Natural killer cell (primary cell): ENCODE data around the gene FIGNL1. TPM values are rescaled to one million over a fixed set of nuclear protein-coding genes. Genes with fewer than 3 reads are reported as not detected.

Experiments used
- ATAC-seq, 3 donors: fragments of 150-1000 bp in 2 of 3; fragments of 200-7000 bp in 1 of 3; cut with Tn5 transposase; 1 replicate in 1 of 3; 2 replicates in 2 of 3; pipeline ENCODE4 v1.10.0; 2021; ENCODE audit warnings: mild to moderate bottlenecking in 2 of 3, moderate library complexity in 2 of 3
- DNase-seq, 2 donors: peaks; one replicate each; pipeline versions ENCODE4 v3.0.0 to v3.0.0-alpha.2; 2013 to 2021; ENCODE audit warnings: mixed read lengths in 1 of 2
- H3K27ac ChIP-seq: one replicate; pipeline ENCODE4 v1.5.1; 2013; ENCODE audit warnings: mild to moderate bottlenecking, low read length
- H3K27me3 ChIP-seq: one replicate; pipeline ENCODE4 v1.6.1; 2013; ENCODE audit warnings: low read length; ENCODE audit not compliant: control insufficient read depth, insufficient read depth
- H3K36me3 ChIP-seq: one replicate; pipeline ENCODE4 v1.6.1; 2013; ENCODE audit warnings: low read length; ENCODE audit not compliant: control insufficient read depth, insufficient read depth
- H3K4me1 ChIP-seq: one replicate; pipeline ENCODE4 v1.6.1; 2013; ENCODE audit warnings: low read length; ENCODE audit not compliant: control insufficient read depth, insufficient read depth
- H3K4me3 ChIP-seq: one replicate; pipeline ENCODE4 v1.5.1; 2013; ENCODE audit warnings: low read length
- H3K9me3 ChIP-seq: one replicate; pipeline ENCODE4 v1.6.1; 2013; ENCODE audit warnings: low read length; ENCODE audit not compliant: control insufficient read depth, insufficient read depth
- H3K27ac Mint-ChIP-seq, 2 donors: one replicate each; pipeline ENCODE4 v1.8.0; 2022; ENCODE audit warnings: mild to moderate bottlenecking in 2 of 2, mixed read lengths in 2 of 2, moderate library complexity in 1 of 2
- H3K27me3 Mint-ChIP-seq, 2 donors: one replicate each; pipeline ENCODE4 v1.8.0; 2022; ENCODE audit warnings: low read depth in 2 of 2, mixed read lengths in 2 of 2
- H3K36me3 Mint-ChIP-seq: one replicate; pipeline ENCODE4 v1.8.0; 2022; ENCODE audit warnings: mixed read lengths
- H3K4me1 Mint-ChIP-seq, 2 donors: one replicate each; pipeline ENCODE4 v1.8.0; 2022; ENCODE audit warnings: mixed read lengths in 2 of 2
- H3K4me3 Mint-ChIP-seq: one replicate; pipeline ENCODE4 v1.8.0; 2022; ENCODE audit warnings: mild to moderate bottlenecking, moderate library complexity, mixed read lengths
- H3K9me3 Mint-ChIP-seq, 2 donors: one replicate each; pipeline ENCODE4 v1.8.0; 2022; ENCODE audit warnings: mixed read lengths in 2 of 2
- CTCF ChIP-seq: fragments of 200-600 bp; IDR thresholded peaks from one replicate; pipeline ENCODE4 v1.8.0; 2022; ENCODE audit warnings: antibody characterized with exemption
- WGBS: methylation state at CpG from one replicate; pipeline ENCODE4 v1.1.7; 2013; ENCODE audit warnings: missing lambda C conversion rate; ENCODE audit not compliant: insufficient coverage; 5-methylcytosine and 5-hydroxymethylcytosine counted together
- intact Hi-C: fragments of 100-400 bp; cut with micrococcal nuclease; formaldehyde crosslinking; loops from one replicate; pipeline ENCODE4 v1.14.2; 2022
- total RNA-seq, 4 donors: library from RNA; stranded (reverse); fragments of 120-200 nt in 1 of 4; gene quantifications; one replicate each; pipeline versions ENCODE4 v1.2.3 to v1.2.4, GENCODE V29; 2013 to 2022

The FIGNL1 gene
- total RNA-seq, 3 donors from 2014 or later (not counting 1 experiment from before 2014, with no cell fraction given), result 5.5 to 12.6 (median 7.6) TPM

GRCh38 chr7:50486512-50486911 lies 36.4 kb upstream of the FIGNL1 start:
- intact Hi-C loops, result no loop called here
- no CpG with 5 or more reads among the region's 1 CpG for WGBS
- Mint-ChIP-seq H3K4me3 (no peak overlapping the region), H3K36me3 (no peaks in the 10 kb centered on the region), H3K27ac (no peak overlapping the region), H3K4me1 (no peaks in the 10 kb centered on the region), H3K27me3 (peaks cover 0 to 8% of the 10 kb centered on the region in 2 donors), H3K9me3 (no peaks in the 10 kb centered on the region)
- Histone ChIP-seq H3K4me3 (no peak overlapping the region), H3K4me1 (no peaks in the 10 kb centered on the region), H3K9me3 (no peaks in the 10 kb centered on the region), H3K36me3 (no peaks in the 10 kb centered on the region), H3K27me3 (no peaks in the 10 kb centered on the region), H3K27ac (no peak overlapping the region)
- ATAC-seq (no peak), DNase-seq (no peak)
- TF ChIP-seq CTCF, result no peak

- Histone ChIP-seq H3K27ac (no peak overlapping the region), H3K36me3 (no peaks in the 10 kb centered on the region), H3K4me3 (no peak overlapping the region), H3K27me3 (no peaks in the 10 kb centered on the region), H3K4me1 (no peaks in the 10 kb centered on the region), H3K9me3 (no peaks in the 10 kb centered on the region)
- H3K27me3 Mint-ChIP-seq, result peaks cover 12 to 20% of the 10 kb centered on the region in 2 donors
- H3K27ac Mint-ChIP-seq, result no peak overlapping the region
- no peaks in the 10 kb centered on the region for H3K36me3 Mint-ChIP-seq
- H3K4me3 Mint-ChIP-seq, result no peak overlapping the region
- no peak for TF ChIP-seq CTCF
- no peaks in the 10 kb centered on the region for H3K4me1 Mint-ChIP-seq
- intact Hi-C loops, result no loop called here
- no peaks in the 10 kb centered on the region for H3K9me3 Mint-ChIP-seq
- no peak for ATAC-seq
- DNase-seq, result no peak
- 95% methylated on average over 6 of the region's 8 CpGs for WGBS
Observed at GRCh38 chr7:50481867-50482266, 31.7 kb upstream of the FIGNL1 start.

GRCh38 chr7:50480797-50481196 lies 30.6 kb upstream of the FIGNL1 start:
- H3K4me3 Mint-ChIP-seq, result no peak overlapping the region
- Histone ChIP-seq H3K36me3 (no peaks in the 10 kb centered on the region), H3K9me3 (no peaks in the 10 kb centered on the region), H3K4me3 (no peak overlapping the region), H3K27me3 (no peaks in the 10 kb centered on the region), H3K27ac (no peak overlapping the region), H3K4me1 (no peaks in the 10 kb centered on the region)
- TF ChIP-seq CTCF, result no peak
- no peaks in the 10 kb centered on the region for H3K36me3 Mint-ChIP-seq
- H3K27ac Mint-ChIP-seq, result no peak overlapping the region
- 68% methylated on average over 4 of the region's 4 CpGs for WGBS
- no peaks in the 10 kb centered on the region for H3K9me3 Mint-ChIP-seq
- no peak for ATAC-seq
- intact Hi-C loops, result no loop called here
- DNase-seq, result no peak
- no peaks in the 10 kb centered on the region for H3K4me1 Mint-ChIP-seq
- peaks cover 9 to 26% of the 10 kb centered on the region in 2 donors for H3K27me3 Mint-ChIP-seq

DNA sequence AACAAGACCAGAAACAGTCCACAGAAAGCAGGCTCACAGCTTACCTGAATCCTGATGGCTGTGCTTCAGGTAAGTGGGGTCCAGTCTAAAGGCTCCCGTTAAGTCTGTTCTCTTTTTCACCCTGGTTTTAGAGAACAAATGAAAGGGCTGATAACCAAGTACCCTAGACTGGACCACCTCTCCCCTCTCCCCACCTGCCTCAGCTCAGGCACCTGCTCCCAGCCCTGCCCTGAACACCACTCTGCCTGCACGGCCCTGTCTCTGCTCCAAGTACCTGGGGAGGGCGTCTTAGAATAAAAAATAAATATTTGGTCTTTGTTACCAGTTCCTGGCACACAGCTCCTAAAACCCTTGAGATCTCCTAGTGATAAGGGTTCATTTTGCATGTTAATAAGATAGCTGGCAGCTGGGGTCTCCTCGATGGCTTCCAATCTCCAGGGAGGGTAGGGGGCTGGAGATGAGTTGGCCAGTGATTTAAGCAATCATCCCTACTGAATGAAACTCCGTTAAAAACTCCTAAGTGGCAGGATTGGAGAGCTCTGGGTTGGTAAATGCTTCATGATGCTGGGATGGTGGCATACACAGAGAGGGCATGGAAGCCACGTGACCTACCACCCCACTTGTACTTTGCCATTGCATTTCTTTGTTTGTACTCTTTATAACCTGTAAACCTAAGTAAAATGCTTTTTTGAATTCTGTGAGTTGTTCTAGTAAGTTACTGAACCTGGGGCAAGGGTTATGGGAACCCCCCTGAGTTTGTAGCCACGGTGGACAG lies 29.8 kb upstream of the FIGNL1 start:
- Mint-ChIP-seq H3K9me3 (no peaks in the 10 kb centered on the region), H3K36me3 (no peaks in the 10 kb centered on the region), H3K4me1 (no peaks in the 10 kb centered on the region), H3K27me3 (peaks cover 10 to 26% of the 10 kb centered on the region in 2 donors), H3K4me3 (no peak overlapping the region), H3K27ac (no peak overlapping the region)
- intact Hi-C loops, result no loop called here
- DNase-seq (no peak), ATAC-seq (no peak)
- TF ChIP-seq CTCF, result no peak
- Histone ChIP-seq H3K4me1 (no peaks in the 10 kb centered on the region), H3K27ac (no peak overlapping the region), H3K36me3 (no peaks in the 10 kb centered on the region), H3K27me3 (no peaks in the 10 kb centered on the region), H3K4me3 (no peak overlapping the region), H3K9me3 (no peaks in the 10 kb centered on the region)
- 82% methylated on average over 7 of the region's 7 CpGs for WGBS
